CD4-positive, alpha-beta T cell treated with Interleukin-15 for 1 hour (primary cell): ENCODE measurements around the gene C11orf97.
"Not testable (repeated sequence)": the region's sequence is repeated elsewhere in the genome, so short reads cannot be mapped to it uniquely, and the experiment has no call there.

Experiments
- DNase-seq: peaks from one replicate; pipeline ENCODE4 v3.0.0-alpha.2; 2020

The C11orf97 gene

DNA sequence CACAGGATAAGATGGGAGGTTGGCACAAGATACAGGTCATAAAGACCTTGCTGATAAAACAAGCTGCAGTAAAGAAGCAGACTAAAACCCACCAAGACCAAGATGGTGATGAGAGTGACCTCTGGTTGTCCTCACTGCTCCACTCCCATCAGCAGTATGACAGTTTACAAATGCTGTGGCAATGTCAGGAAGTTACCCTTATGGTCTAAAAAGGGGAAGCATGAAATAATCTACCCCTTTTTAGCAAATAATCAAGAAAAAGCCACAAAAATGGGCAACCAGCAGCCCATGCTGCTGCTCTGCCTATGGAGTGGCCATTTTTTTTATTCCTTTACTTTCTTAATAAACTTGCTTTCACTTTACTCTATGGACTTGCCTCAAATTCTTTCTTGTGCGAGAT, 46.2 kb downstream of the C11orf97 start:
- DNase-seq, result no peak

DNA sequence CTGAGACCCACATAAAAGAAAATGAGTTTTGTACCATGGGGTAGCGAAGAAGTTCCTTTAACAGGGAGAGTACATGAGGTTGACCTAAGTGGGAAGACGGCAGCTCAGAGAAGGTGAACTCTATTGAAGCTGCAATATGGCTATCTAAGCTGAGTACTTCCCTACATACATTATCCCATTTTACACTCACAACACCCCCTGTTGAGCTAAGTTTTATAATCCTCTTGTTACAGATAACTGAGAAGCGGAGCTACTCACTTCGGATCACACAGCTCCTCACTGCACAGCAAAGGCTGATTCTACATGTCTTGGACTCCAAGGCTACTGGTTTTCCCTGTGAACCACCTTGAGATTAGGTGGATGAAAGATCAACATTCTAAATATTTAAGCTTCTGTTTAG, 46.7 kb downstream of the C11orf97 start:
- no peak for DNase-seq

- DNase-seq, result no peak
These were observed 47.1 kb downstream of the C11orf97 start for GRCh38 chr11:94559361-94559760.

DNA sequence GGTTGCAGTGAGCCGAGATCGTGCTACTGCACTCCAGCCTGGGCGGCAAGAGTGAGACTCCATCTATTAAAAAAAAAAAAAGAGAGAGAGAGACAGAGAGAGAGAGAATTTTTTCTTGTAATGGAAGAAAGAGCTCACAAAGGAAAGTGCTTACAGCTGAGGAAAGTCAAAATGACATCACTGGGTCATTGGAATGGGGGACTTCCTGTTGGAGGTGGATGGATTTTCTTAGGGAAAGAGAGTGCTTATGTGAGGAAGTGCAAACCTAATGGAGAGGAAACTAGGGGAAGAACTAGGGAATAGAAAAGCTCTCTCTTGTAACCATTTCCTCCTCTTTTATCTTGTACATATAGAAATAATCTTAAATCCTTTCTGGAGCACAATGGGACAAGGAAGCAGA, 48.6 kb downstream of the C11orf97 start:
- DNase-seq, result no peak

DNA sequence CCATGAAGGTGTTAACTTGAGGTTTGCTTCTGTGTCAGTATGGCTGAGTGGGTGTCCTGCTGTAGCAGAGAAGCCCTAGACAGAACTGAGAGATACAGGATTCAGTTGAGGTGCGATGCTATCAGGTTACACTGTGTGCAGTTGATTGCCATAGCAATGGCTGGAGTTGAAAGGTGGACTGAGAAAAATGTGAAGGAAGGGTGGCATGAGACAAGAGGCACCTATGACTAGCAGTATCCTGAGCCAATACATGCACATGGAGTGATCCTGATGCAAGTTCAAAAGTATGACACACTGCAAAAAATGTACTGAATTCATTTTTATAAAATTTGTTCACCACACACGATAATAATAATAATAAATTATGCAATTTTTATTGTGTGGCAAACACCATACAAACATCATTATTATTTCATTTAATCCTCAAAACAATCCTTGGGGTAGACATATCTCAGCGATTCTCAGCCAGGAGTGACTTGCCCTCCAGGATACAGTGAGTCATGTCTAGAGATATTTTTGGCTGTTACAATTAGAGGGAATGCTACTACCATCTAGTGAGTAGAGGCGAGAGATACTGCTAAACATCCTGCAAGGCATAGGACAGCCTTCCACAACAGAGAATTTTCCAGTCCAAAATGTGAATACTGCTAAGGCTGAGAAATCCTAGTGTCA, 51.1 kb downstream of the C11orf97 start:
- no peak for DNase-seq

DNA sequence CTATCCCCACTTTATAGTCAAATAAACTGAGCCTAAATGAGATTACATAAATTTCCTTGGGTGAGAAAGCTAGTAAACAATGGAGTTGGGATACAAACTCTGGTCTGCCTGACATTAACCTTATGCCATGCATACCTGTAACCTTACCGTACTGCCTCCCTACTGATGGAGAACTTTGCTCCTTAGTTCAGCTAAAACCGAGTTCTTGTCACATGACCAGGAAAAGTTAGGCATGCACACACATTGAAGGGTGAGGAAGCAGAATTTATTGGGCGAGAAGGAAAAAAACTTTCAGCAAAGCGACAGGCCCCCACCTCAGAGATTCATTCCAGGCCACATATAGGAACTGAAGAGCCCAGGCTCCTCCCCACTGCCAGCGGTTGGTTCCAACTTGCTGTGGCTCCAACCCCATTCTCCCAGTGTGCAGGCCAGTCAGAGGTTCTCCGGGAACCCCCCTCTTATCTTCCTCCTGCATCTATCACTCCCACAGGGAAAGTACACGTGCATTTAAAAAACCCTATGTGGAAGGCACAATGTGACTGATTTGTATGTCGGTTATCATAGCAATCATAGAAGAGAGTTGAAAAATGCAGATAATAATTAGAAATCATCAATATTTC, 51.7 kb downstream of the C11orf97 start:
- DNase-seq, result no peak

DNA sequence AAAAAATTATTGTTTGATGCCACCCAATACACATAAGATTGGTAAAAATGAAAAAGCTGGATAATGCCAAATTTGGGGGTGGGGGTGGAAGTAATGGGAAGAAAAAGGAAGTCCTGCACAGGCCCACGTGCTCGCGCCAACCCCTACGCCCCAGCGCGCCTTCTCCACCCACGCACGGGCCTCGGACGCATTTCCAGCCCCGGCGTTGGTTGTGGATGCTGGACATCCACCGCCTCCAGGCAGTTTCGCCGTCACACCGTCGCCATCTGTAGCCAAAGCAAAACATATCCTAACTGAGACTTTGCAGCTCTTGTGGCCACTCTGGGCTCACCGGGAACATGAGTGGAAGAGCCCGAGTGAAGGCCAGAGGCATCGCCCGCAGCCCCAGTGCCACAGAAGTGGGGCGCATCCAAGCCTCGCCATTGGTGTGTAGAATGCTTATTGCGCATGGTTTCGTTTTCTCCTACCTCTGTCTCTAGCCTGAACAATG, 55.0 kb downstream of the C11orf97 start, which contains the start of gene PIWIL4:
Gene PIWIL4, plus strand, starts transcription at position 188 of the 490 bp plus-strand sequence. Its CDS starts 151 bp downstream, at position 339.
- no peak for DNase-seq

- DNase-seq, result no peak
These were observed 55.9 kb downstream of the C11orf97 start for GRCh38 chr11:94568200-94568599.

DNA sequence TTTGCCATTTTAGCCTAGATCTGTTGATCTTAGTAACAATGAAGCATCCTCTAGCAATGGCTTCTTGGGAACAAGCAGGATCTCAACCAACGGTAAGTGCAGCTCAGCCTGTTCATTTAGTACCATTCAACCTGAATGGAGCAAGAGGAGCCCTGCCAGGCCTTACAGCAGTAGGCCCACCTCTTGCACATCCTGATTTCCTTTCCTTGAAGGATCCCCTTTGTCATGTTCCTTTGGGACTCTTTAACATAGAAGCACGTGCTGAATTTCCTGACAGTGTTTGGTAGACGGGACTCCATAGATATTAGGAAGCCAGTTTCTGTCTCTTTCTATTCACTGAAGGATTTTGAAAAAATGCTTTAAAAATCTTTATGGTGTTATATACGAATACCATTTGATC, 56.5 kb downstream of the C11orf97 start:
- DNase-seq, result no peak

DNA sequence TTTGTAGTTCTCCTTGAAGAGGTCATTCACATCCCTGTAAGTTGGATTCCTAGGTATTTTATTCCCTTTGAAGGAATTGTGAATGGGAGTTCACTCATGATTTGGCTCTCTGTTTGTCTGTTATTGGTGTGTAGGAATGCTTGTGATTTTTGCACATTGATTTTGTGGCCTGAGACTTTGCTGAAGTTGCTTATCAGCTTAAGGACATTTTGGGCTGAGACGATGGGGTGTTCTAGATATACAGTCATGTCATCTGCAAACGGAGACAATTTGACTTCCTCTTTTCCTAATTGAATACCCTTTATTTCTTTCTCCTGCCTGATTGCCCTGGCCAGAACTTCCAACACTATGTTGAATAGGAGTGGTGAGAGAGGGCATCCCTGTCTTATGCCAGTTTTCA, 60.7 kb downstream of the C11orf97 start:
- not testable (repeated sequence) for DNase-seq

DNA sequence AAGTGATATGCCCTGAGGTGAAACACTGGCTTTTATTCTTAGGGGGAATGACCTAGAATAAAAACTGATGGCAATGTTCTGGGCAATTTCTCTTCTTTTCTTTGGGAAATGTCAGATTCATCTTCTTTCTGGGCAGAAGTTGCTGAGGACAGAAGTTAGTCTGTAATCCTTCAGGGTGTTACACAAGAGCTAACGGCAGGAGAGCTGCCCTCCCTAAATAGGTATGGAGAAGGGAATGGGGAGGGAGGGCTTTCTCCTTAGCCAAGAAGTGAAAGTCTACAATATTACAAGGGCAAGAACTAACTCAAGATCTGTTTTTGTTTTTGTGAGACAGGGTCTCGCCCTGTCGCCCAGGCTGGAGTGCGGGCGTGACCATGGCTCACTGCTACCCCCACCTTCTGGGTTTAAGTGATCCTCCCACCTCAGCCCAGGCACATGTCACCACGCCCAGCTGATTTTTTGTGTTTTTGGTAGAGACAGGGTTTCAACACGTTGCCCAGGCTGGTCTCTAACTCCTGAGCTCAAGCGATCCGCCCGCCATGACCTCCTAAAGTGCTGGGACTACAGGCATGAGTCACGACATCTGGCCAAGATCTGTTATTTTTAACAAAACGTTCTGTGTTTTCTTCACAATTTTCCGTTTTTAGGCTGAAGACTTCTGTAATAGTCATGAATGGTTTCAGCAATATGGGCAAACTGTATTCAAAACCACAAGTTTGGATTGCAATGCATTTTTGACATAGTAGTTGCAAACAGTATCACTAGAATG, 62.1 kb downstream of the C11orf97 start:
- peak; percentile 22 for DNase-seq

DNA sequence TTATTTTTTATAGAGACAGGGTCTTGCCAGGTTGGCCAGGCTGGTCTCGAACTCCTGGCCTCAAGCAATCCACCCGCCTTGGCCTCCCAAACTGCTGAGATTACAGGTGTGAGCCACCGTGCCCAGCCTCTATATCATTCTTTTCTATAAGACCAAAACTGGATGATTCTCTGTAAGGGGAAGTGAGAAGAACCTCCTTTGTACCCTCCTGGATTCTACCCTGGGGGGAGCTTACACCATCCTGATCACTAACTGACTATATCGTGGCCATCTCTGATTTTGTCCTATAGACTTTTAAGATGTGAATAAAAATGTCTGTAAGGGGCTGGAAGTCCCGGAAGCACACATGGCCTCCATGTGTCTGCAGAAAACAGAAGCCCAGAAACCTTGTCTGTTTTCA, 64.0 kb downstream of the C11orf97 start:
- DNase-seq, result no peak

- no peak for DNase-seq
These were observed 65.6 kb downstream of the C11orf97 start for GRCh38 chr11:94577841-94578240.
